A549 treated with AZD2906 at 1 μM for 4 hours (cell line): Measurements from ENCODE around the gene TBL1XR1. TPM values are rescaled to one million over a fixed set of nuclear protein-coding genes. Genes with fewer than 3 reads are reported as not detected.

Experiments used
- total RNA-seq: library from RNA; stranded (reverse); fragments of 200-300 nt; extraction: Qiagen RNA extraction; gene quantifications from 5 replicates; pipeline ENCODE4 v1.2.3, GENCODE V29; 2022

The TBL1XR1 gene
- 13.0 to 19.1 TPM (median 17.0 TPM) in 5 replicates for total RNA-seq

GRCh38 chr3:177197041-177197726 lies at the start of gene TBL1XR1:
TBL1XR1 (minus strand) TSS chr3:177197482; CDS start chr3:177064977, 132,505 bp downstream.

